HepG2 (cell line): ENCODE measurements around the gene NCKIPSD. TPM values are rescaled to one million over a fixed set of nuclear protein-coding genes. Genes with fewer than 3 reads are reported as not detected.

Experiments used
- HNF1B ChIP-seq: sonication (generic); formaldehyde crosslinking; IDR thresholded peaks from 2 replicates; pipeline ENCODE4 v1.5.1; 2020; ENCODE audit warnings: mild to moderate bottlenecking, moderate library complexity, missing genetic modification reagents
- MTF1 ChIP-seq: sonication (generic); formaldehyde crosslinking; IDR thresholded peaks from 2 replicates; pipeline ENCODE4 v1.5.0; 2020; ENCODE audit warnings: missing genetic modification reagents
- NCOA1 ChIP-seq: sonication (generic); formaldehyde crosslinking; IDR thresholded peaks from 2 replicates; pipeline ENCODE4 v1.9.0; 2021; ENCODE audit warnings: missing genetic modification reagents
- NFATC3 ChIP-seq: sonication (generic); formaldehyde crosslinking; IDR thresholded peaks from 2 replicates; pipeline ENCODE4 v1.5.1; 2020; ENCODE audit warnings: mild to moderate bottlenecking, missing genetic modification reagents
- SIN3B ChIP-seq: fragments of 150-350 bp; IDR thresholded peaks from 2 replicates; pipeline ENCODE4 v1.6.1; 2014; ENCODE audit warnings: low read length
- SMAD1 ChIP-seq: sonication (generic); formaldehyde crosslinking; IDR thresholded peaks from 2 replicates; pipeline ENCODE4 v1.4.0; 2020; ENCODE audit warnings: missing genetic modification reagents, low read depth, mild to moderate bottlenecking, borderline replicate concordance
- YEATS4 ChIP-seq: sonication (generic); formaldehyde crosslinking; IDR thresholded peaks from 2 replicates; pipeline ENCODE4 v1.4.0; 2020; ENCODE audit warnings: missing genetic modification reagents, borderline replicate concordance
- ZBTB21 ChIP-seq: sonication (generic); formaldehyde crosslinking; IDR thresholded peaks from 2 replicates; pipeline ENCODE4 v1.4.0; 2020; ENCODE audit warnings: missing genetic modification reagents
- ZNF362 ChIP-seq: sonication (generic); formaldehyde crosslinking; IDR thresholded peaks from 2 replicates; pipeline ENCODE4 v1.4.0; 2020; ENCODE audit warnings: missing genetic modification reagents, mild to moderate bottlenecking, borderline replicate concordance
- ZNF503 ChIP-seq: sonication (generic); formaldehyde crosslinking; IDR thresholded peaks from 2 replicates; pipeline ENCODE4 v1.4.0; 2020; ENCODE audit warnings: missing genetic modification reagents
- ZNF891 ChIP-seq: sonication (generic); formaldehyde crosslinking; IDR thresholded peaks from 2 replicates; pipeline ENCODE4 v1.5.0; 2020; ENCODE audit warnings: mild to moderate bottlenecking, missing genetic modification reagents
- ZSCAN20 ChIP-seq: sonication (generic); formaldehyde crosslinking; IDR thresholded peaks from 2 replicates; pipeline ENCODE4 v1.4.0; 2020; ENCODE audit warnings: missing genetic modification reagents, mild to moderate bottlenecking, borderline replicate concordance
- polyA plus RNA-seq, 8 experiments: library from polyadenylated mRNA; depleted of rRNA in 3 of 8; stranded (reverse) in 7 of 8; unstranded in 1 of 8; fragments of >200 nt; fragmentation: Illumina TruSeq in 4 of 8; extraction: Trizol in 4 of 8; gene quantifications; 2 replicates each; pipeline versions ENCODE4 v1.2.1 to v1.2.3, GENCODE V29; 2011 to 2016; ENCODE audit warnings: low read depth in 4 of 8, missing spikeins in 1 of 8, mixed read lengths in 1 of 8; ENCODE audit not compliant: insufficient read depth in 1 of 8
- total RNA-seq, 5 experiments: library from RNA; depleted of rRNA; stranded (reverse); fragments of >200 nt; fragmentation: Illumina TruSeq; extraction: Trizol; gene quantifications; 2 replicates each; pipeline ENCODE4 v1.2.3, GENCODE V29; 2016; ENCODE audit warnings: low read depth in 1 of 5
- TF ChIP-seq, protein P1 (sequence below): sonication (generic); formaldehyde crosslinking; IDR thresholded peaks from 2 replicates; pipeline ENCODE4 v1.8.1; 2022; ENCODE audit warnings: mild to moderate bottlenecking, missing genetic modification reagents
- TF ChIP-seq, protein P2 (sequence below): sonication (generic); formaldehyde crosslinking; IDR thresholded peaks from 2 replicates; pipeline ENCODE4 v1.5.0; 2020; ENCODE audit warnings: mild to moderate bottlenecking, missing genetic modification reagents, borderline replicate concordance

The NCKIPSD gene
- total and polyA plus RNA-seq, 2 of the 13 experiments (the other 11 are each of a cell fraction or from before 2014, with no cell fraction given): 13.5 to 35.2 TPM

GRCh38 chr3:48685603-48686511, at the start of gene NCKIPSD (continued):
- TF ChIP-seq HNF1B (CRISPR knock-in tag): peak; percentile 73
- TF ChIP-seq ZNF503 (CRISPR knock-in tag): no peak
- peak; percentile 97 for TF ChIP-seq YEATS4 (CRISPR knock-in tag)
- TF ChIP-seq, protein P1, sequence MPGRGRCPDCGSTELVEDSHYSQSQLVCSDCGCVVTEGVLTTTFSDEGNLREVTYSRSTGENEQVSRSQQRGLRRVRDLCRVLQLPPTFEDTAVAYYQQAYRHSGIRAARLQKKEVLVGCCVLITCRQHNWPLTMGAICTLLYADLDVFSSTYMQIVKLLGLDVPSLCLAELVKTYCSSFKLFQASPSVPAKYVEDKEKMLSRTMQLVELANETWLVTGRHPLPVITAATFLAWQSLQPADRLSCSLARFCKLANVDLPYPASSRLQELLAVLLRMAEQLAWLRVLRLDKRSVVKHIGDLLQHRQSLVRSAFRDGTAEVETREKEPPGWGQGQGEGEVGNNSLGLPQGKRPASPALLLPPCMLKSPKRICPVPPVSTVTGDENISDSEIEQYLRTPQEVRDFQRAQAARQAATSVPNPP: no peak
- TF ChIP-seq ZSCAN20 (CRISPR knock-in tag): peak; percentile 31; the same call in 1 of the 2 replicates
- no peak for TF ChIP-seq SIN3B
- TF ChIP-seq NCOA1 (CRISPR knock-in tag): 0 out of 2 replicates have a peak, but pooled peaks have one; percentile 59
- TF ChIP-seq MTF1 (CRISPR knock-in tag): no peak
- TF ChIP-seq ZNF891 (CRISPR knock-in tag): no peak
- no peak for TF ChIP-seq ZBTB21 (CRISPR knock-in tag)
- TF ChIP-seq, protein P2, sequence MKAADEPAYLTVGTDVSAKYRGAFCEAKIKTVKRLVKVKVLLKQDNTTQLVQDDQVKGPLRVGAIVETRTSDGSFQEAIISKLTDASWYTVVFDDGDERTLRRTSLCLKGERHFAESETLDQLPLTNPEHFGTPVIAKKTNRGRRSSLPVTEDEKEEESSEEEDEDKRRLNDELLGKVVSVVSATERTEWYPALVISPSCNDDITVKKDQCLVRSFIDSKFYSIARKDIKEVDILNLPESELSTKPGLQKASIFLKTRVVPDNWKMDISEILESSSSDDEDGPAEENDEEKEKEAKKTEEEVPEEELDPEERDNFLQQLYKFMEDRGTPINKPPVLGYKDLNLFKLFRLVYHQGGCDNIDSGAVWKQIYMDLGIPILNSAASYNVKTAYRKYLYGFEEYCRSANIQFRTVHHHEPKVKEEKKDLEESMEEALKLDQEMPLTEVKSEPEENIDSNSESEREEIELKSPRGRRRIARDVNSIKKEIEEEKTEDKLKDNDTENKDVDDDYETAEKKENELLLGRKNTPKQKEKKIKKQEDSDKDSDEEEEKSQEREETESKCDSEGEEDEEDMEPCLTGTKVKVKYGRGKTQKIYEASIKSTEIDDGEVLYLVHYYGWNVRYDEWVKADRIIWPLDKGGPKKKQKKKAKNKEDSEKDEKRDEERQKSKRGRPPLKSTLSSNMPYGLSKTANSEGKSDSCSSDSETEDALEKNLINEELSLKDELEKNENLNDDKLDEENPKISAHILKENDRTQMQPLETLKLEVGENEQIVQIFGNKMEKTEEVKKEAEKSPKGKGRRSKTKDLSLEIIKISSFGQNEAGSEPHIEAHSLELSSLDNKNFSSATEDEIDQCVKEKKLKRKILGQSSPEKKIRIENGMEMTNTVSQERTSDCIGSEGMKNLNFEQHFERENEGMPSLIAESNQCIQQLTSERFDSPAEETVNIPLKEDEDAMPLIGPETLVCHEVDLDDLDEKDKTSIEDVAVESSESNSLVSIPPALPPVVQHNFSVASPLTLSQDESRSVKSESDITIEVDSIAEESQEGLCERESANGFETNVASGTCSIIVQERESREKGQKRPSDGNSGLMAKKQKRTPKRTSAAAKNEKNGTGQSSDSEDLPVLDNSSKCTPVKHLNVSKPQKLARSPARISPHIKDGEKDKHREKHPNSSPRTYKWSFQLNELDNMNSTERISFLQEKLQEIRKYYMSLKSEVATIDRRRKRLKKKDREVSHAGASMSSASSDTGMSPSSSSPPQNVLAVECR (CRISPR knock-in tag): peak; percentile 96; the same call in 1 of the 2 replicates
- no peak for TF ChIP-seq NFATC3 (CRISPR knock-in tag)
- TF ChIP-seq SMAD1 (CRISPR knock-in tag): no peak
- TF ChIP-seq ZNF362 (CRISPR knock-in tag): no peak
